ENCODE data around the gene CTSV. TPM values are rescaled to one million over a fixed set of nuclear protein-coding genes. Genes with fewer than 3 reads are reported as not detected.

Gene CTSV
- total RNA-seq, 1 experiment from 2014 or later, result 82.2 TPM

- H3K27me3 ChIP-seq (ENCODE audit: insufficient read depth, low read length), result no peaks in the 10 kb centered on the region
- no peak overlapping the region for H2AFZ ChIP-seq (ENCODE audit: low read length)
- no peak overlapping the region for H3T11ph ChIP-seq (ENCODE audit: low read length)
- no peak overlapping the region for H3K18ac ChIP-seq (ENCODE audit: insufficient read length, low read depth, low read length)
- TF ChIP-seq CTCF (conservative IDR thresholded peaks at IDR 0.05), result no peak
- no peaks in the 10 kb centered on the region for H3K23me2 ChIP-seq (ENCODE audit: insufficient read length, low read depth, low read length, poor library complexity, severe bottlenecking)
- H3K79me1 ChIP-seq (ENCODE audit: insufficient read depth, low read depth, low read length, poor library complexity, severe bottlenecking), result no peaks in the 10 kb centered on the region
- no peak overlapping the region for H2BK5ac ChIP-seq (ENCODE audit: insufficient read length, low read length)
- no peaks in the 10 kb centered on the region; the same call in 1 of the 2 replicates for H3K4me1 ChIP-seq (ENCODE audit: insufficient read depth, low read length)
- Mint-ChIP-seq H3K4me1 (peaks cover 47 to 53% of the 10 kb centered on the region in 2 experiments), H3K36me3 (ENCODE audit: insufficient read depth in 1 of 3, low read depth in 3 of 3) (peaks cover 4 to 16% (median 4%) of the 10 kb centered on the region in 3 experiments; a peak in 6 of 7 replicates), H3K27ac (peak overlapping the region; percentile 48 to 83 (median 59); a peak in 4 of 7 replicates), H3K4me3 (no peak overlapping the region), H3K27me3 (ENCODE audit: low read depth) (peaks cover 23% of the 10 kb centered on the region), H3K9me3 (peaks cover 7 to 16% of the 10 kb centered on the region in 2 experiments)
- H3K56ac ChIP-seq (ENCODE audit: insufficient read length, low read depth, low read length), result no peak overlapping the region
- H3K9ac ChIP-seq (ENCODE audit: extremely low read depth, insufficient read length, low read length), result no peak overlapping the region
- H3K4me2 ChIP-seq (ENCODE audit: insufficient read depth, insufficient read length, low read length), result no peak overlapping the region
- no peak overlapping the region for H3K4ac ChIP-seq (ENCODE audit: low read depth, low read length)
- no peak overlapping the region for H4K5ac ChIP-seq (ENCODE audit: insufficient read length, low read depth, low read length)
- no peak overlapping the region for H3K23ac ChIP-seq (ENCODE audit: insufficient read length, low read depth, low read length)
- H2AK5ac ChIP-seq (ENCODE audit: insufficient read length, low read length), result no peak overlapping the region
- H3K79me2 ChIP-seq (ENCODE audit: insufficient read depth, low read length), result no peaks in the 10 kb centered on the region
- DNase-seq, result peak; percentile 90
- H2BK12ac ChIP-seq (ENCODE audit: insufficient read length, low read depth, low read length), result no peak overlapping the region
- H4K91ac ChIP-seq (ENCODE audit: insufficient read length, low read depth, low read length), result no peak overlapping the region
- no peak overlapping the region for H2BK20ac ChIP-seq (ENCODE audit: low read depth, low read length, poor library complexity, severe bottlenecking)
- H4K20me1 ChIP-seq (ENCODE audit: control insufficient read depth, insufficient read depth, insufficient read length), result no peaks in the 10 kb centered on the region
- no peak overlapping the region for H3K27ac ChIP-seq (ENCODE audit: insufficient read length, low read depth, low read length)
- no peak overlapping the region for H2BK120ac ChIP-seq (ENCODE audit: low read depth, low read length, poor library complexity, severe bottlenecking)
- H2BK15ac ChIP-seq (ENCODE audit: low read depth, low read length), result no peak overlapping the region
- peaks cover 3% of the 10 kb centered on the region for H3K9me3 ChIP-seq (ENCODE audit: control insufficient read depth, low read depth, low read length)
- no CpG with 5 or more reads among the region's 5 CpGs for WGBS (ENCODE audit: extremely low coverage, insufficient read length, low lambda C conversion rate)
- H4K8ac ChIP-seq (replicated peaks; ENCODE audit: insufficient read length, low read depth, low read length), result no peak overlapping the region
- no peak overlapping the region for H3K14ac ChIP-seq (ENCODE audit: insufficient read depth, low read length)
Measured at GRCh38 chr9:97046228-97046627, 7.3 kb upstream of the CTSV start.

All from H9 (cell line).